Subcutaneous adipose tissue (tissue), 4 donors: Measurements from ENCODE around the gene FRMPD1. TPM values are rescaled to one million over a fixed set of nuclear protein-coding genes. Genes with fewer than 3 reads are reported as not detected.

ENCODE experiments used
- CTCF ChIP-seq: fragments of 450-650 bp; IDR thresholded peaks from one replicate; pipeline ENCODE4 v1.5.1; 2016; ENCODE audit warnings: low read depth, mild to moderate bottlenecking, control low read depth, antibody characterized with exemption, moderate library complexity
- total RNA-seq, 4 donors: library from RNA; depleted of rRNA; stranded (reverse); fragments of >200 nt; gene quantifications; one replicate each; pipeline ENCODE4 v1.1.0, GENCODE V29; 2016

Gene FRMPD1
- total RNA-seq, 4 donors from 2014 or later: 0.19 to 1.0 (median 0.27) TPM

GRCh38 chr9:37787059-37787458, 136.3 kb downstream of the FRMPD1 start:
- no peak for TF ChIP-seq CTCF

DNA sequence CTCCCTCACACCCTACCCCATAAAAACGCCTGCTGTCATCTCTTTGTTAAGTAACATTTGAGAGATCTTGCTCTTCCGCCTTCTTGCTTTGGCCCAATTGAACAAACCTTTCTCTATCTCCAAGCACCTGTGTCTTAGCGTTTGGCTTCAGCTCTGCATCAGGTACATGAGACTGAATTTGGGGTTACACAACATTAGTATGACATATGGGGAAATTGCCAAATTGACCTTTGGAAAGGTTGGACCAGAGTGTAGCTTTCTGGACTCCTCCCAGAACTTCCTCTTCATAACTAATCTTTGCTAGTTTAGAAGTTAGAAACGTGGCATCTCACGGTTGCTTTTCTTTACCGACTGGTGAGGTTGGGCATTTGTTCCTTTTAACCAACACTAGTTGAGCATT, 137.6 kb downstream of the FRMPD1 start:
- TF ChIP-seq CTCF: no peak

DNA sequence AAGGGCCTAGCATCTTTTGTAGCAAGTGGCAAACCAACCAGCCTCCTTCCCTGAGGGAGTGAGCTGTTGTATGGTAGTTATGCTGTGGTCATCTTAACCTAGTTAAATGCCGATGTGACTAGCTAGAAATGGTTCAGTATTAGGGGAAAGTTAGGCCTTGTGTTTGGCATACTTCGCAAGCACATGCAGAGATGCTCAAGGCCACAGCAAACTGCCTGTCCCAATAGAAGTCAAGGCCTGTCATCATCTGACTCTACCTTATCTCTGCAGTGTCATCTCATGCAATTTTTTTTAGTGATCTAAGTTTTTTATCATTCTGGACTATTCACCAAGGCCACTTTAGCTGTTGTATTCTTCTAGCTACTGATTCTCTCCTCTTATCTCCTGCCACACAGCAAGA, 139.3 kb downstream of the FRMPD1 start:
- TF ChIP-seq CTCF: no peak

- TF ChIP-seq CTCF: no peak
These were observed 141.4 kb downstream of the FRMPD1 start for GRCh38 chr9:37792122-37792521.

GRCh38 chr9:37796232-37796631, 145.5 kb downstream of the FRMPD1 start:
- TF ChIP-seq CTCF: no peak

Other genes starting within 250 kb of the FRMPD1 start
- 100 to 1,000 TPM in 3 of 4 donors, 10 to 100 TPM in 1; 99.0 to 186 (median 119) TPM for gene GRHPR, start 228.3 kb upstream of the FRMPD1 start, total RNA-seq
- gene ZBTB5, start 185.5 kb upstream of the FRMPD1 start, total RNA-seq: 1 to 10 TPM; 6.0 to 9.0 (median 7.7) TPM
- 10 to 100 TPM; 22.9 to 38.6 (median 27.5) TPM for gene POLR1E, start 165.0 kb upstream of the FRMPD1 start, total RNA-seq
- gene FBXO10, start 74.6 kb upstream of the FRMPD1 start, total RNA-seq: 1 to 10 TPM; 4.5 to 5.7 (median 5.6) TPM
- 100 to 1,000 TPM in 1 of 4 donors, 10 to 100 TPM in 3; 58.4 to 113 (median 65.9) TPM for gene TOMM5, start 58.4 kb upstream of the FRMPD1 start, total RNA-seq
- 1 to 10 TPM; 5.6 to 8.6 (median 6.4) TPM for gene TRMT10B, start 102.9 kb downstream of the FRMPD1 start, total RNA-seq
- gene EXOSC3, start 134.1 kb downstream of the FRMPD1 start, total RNA-seq: 10 to 100 TPM; 28.7 to 36.8 (median 31.1) TPM
- 10 to 100 TPM; 29.3 to 45.8 (median 38.6) TPM for gene DCAF10, start 149.8 kb downstream of the FRMPD1 start, total RNA-seq